Ovary (tissue), 3 donors: ENCODE results near the gene CACNG7.

Experiments used
- CTCF ChIP-seq, 3 donors: fragments of 450-650 bp in 2 of 3; fragments of 200-600 bp in 1 of 3; IDR thresholded peaks; one replicate each; pipeline versions ENCODE4 v1.5.1 to v1.8.0; 2016 to 2022; ENCODE audit warnings: antibody characterized with exemption in 3 of 3, mild to moderate bottlenecking in 1 of 3
- POLR2A ChIP-seq: fragments of 450-650 bp; IDR thresholded peaks from one replicate; pipeline ENCODE4 v1.6.1; 2017; ENCODE audit warnings: antibody characterized with exemption, mild to moderate bottlenecking, moderate library complexity
- donor health status: DM: no; HTN: no; CAD: no.

- TF ChIP-seq CTCF (IDR thresholded peaks at IDR 0.05) (no peak), POLR2A (no peak)
Measured at GRCh38 chr19:53878776-53879139, 30.3 kb upstream of the CACNG7 start.
